ENCODE data around the gene BIRC6. TPM values are rescaled to one million over a fixed set of nuclear protein-coding genes. Genes with fewer than 3 reads are reported as not detected.

The BIRC6 gene
- polyA plus RNA-seq, 4 donors = 14.6 to 55.1 (median 20.6) TPM

Other genes starting within 250 kb of the BIRC6 start
- gene SLC30A6, start 191.2 kb upstream of the BIRC6 start, polyA plus RNA-seq = 10 to 100 TPM in 2 of 4 donors, 1 to 10 TPM in 2; 2.2 to 22.4 (median 6.8) TPM
- gene NLRC4, start 92.1 kb upstream of the BIRC6 start, polyA plus RNA-seq = 1 to 10 TPM in 2 of 4 donors, under 1 TPM in 2; 0.22 to 1.1 (median 0.89) TPM
- 10 to 100 TPM; 10.3 to 39.5 (median 13.3) TPM for gene YIPF4, start 79.1 kb upstream of the BIRC6 start, polyA plus RNA-seq

Measured in small intestine (tissue), 4 donors.